ENCODE data around the gene MAPK4.

The MAPK4 gene

GRCh38 chr18:50623694-50624352, 63.9 kb downstream of the MAPK4 start:
- no peak for DNase-seq (ENCODE audit: low read depth in 3 of 3)

- no peak for DNase-seq (ENCODE audit: low read depth in 3 of 3)
These were observed 65.1 kb downstream of the MAPK4 start for GRCh38 chr18:50624981-50625380.

GRCh38 chr18:50626317-50626716, 66.4 kb downstream of the MAPK4 start:
- DNase-seq (ENCODE audit: low read depth in 3 of 3) = no peak

GRCh38 chr18:50627594-50628532, 68.0 kb downstream of the MAPK4 start:
- no peak for DNase-seq (ENCODE audit: low read depth in 3 of 3)

GRCh38 chr18:50628533-50628905, 68.6 kb downstream of the MAPK4 start:
- DNase-seq (ENCODE audit: low read depth in 3 of 3) = no peak

- no peak for DNase-seq (ENCODE audit: low read depth in 3 of 3)
These were observed 69.3 kb downstream of the MAPK4 start for GRCh38 chr18:50629148-50629631.

- no peak for DNase-seq (ENCODE audit: low read depth in 3 of 3)
These were observed 71.0 kb downstream of the MAPK4 start for GRCh38 chr18:50630895-50631294.

GRCh38 chr18:50632895-50633515, 73.1 kb downstream of the MAPK4 start:
- DNase-seq (ENCODE audit: low read depth in 3 of 3) = no peak

GRCh38 chr18:50633992-50634391, 74.1 kb downstream of the MAPK4 start:
- no peak for DNase-seq (ENCODE audit: low read depth in 3 of 3)

GRCh38 chr18:50636366-50637057, 76.6 kb downstream of the MAPK4 start:
- no peak for DNase-seq (ENCODE audit: low read depth in 3 of 3)

GRCh38 chr18:50638016-50638883, 78.4 kb downstream of the MAPK4 start:
- no peak for DNase-seq (ENCODE audit: low read depth in 3 of 3)

GRCh38 chr18:50638884-50639420, 79.1 kb downstream of the MAPK4 start:
- no peak for DNase-seq (ENCODE audit: low read depth in 3 of 3)

- no peak for DNase-seq (ENCODE audit: low read depth in 3 of 3)
These were observed 79.8 kb downstream of the MAPK4 start for GRCh38 chr18:50639711-50640110.

- no peak for DNase-seq (ENCODE audit: low read depth in 3 of 3)
These were observed 82.6 kb downstream of the MAPK4 start for GRCh38 chr18:50642439-50642838.

- no peak for DNase-seq (ENCODE audit: low read depth in 3 of 3)
These were observed 84.3 kb downstream of the MAPK4 start for GRCh38 chr18:50644146-50644545.

GRCh38 chr18:50644807-50645206, 84.9 kb downstream of the MAPK4 start:
- no peak for DNase-seq (ENCODE audit: low read depth in 3 of 3)

- no peak for DNase-seq (ENCODE audit: low read depth in 3 of 3)
These were observed 87.3 kb downstream of the MAPK4 start for GRCh38 chr18:50647237-50647636.

GRCh38 chr18:50647792-50648191, 87.9 kb downstream of the MAPK4 start:
- no peak for DNase-seq (ENCODE audit: low read depth in 3 of 3)

- no peak for DNase-seq (ENCODE audit: low read depth in 3 of 3)
These were observed 89.9 kb downstream of the MAPK4 start for GRCh38 chr18:50649821-50650220.

- no peak for DNase-seq (ENCODE audit: low read depth in 3 of 3)
These were observed 91.4 kb downstream of the MAPK4 start for GRCh38 chr18:50651334-50651733.
